WI38 (cell line): ENCODE measurements around the gene HS3ST5.

Source experiments
- H3K4me3 ChIP-seq: 2 replicates; pipeline ENCODE4 v1.5.1; 2011; ENCODE audit warnings: low read depth, mild to moderate bottlenecking, control low read depth, low read length
- TF ChIP-seq, protein P1 (sequence below): IDR thresholded peaks from 2 replicates; pipeline ENCODE4 v1.5.1; 2012; ENCODE audit warnings: low read depth, mild to moderate bottlenecking, control low read depth, low read length

Gene HS3ST5

DNA sequence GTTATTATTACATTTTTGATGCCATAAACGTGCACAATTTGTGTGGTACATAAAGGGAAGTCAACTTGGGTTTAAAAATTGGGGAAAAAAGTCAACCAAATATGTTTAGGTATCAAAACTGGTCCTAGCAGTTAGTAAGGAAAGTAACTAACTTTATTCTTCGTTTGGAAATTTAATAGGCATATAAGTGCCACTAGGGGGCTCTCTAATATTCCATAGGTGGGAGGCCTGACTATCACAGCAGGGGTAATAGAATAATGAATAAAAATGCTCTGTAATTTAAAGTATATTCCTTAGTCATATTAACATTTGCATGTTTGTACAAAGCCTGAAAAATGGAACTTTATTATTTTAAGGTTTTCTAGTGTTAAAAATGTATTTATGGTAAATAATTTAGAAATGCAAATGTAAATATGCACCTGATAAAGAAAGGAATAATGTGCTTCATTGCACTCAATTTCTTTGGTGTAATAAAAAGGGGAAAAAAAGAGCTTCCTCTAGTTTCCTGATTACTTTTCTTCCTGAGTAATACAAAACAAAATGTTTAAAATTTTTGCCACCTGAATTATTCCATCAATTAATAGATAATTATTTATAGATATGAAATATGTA is 246.2 kb downstream of the HS3ST5 start:
- H3K4me3 ChIP-seq, result no peak overlapping the region
- TF ChIP-seq, protein P1, sequence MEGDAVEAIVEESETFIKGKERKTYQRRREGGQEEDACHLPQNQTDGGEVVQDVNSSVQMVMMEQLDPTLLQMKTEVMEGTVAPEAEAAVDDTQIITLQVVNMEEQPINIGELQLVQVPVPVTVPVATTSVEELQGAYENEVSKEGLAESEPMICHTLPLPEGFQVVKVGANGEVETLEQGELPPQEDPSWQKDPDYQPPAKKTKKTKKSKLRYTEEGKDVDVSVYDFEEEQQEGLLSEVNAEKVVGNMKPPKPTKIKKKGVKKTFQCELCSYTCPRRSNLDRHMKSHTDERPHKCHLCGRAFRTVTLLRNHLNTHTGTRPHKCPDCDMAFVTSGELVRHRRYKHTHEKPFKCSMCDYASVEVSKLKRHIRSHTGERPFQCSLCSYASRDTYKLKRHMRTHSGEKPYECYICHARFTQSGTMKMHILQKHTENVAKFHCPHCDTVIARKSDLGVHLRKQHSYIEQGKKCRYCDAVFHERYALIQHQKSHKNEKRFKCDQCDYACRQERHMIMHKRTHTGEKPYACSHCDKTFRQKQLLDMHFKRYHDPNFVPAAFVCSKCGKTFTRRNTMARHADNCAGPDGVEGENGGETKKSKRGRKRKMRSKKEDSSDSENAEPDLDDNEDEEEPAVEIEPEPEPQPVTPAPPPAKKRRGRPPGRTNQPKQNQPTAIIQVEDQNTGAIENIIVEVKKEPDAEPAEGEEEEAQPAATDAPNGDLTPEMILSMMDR, result peak; percentile 37; the same call in 1 of the 2 replicates

DNA sequence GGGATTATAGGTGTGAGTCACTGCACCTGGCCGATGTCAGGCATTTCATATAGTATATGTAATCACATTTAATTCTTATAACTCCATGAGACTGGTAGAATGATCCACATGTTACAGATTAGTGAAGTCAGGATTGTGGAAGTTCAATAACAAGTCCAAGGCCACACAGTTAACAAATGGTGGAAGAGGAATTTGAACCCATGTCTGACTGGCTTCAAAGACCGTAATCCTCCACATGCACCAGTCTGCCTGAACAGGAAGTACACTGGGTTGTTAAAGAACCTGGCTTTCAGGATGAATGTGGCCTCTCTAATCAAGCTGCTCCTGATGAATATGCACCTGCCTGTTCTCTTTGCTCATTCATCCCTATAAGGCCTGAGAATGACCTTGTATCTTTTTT is 249.9 kb downstream of the HS3ST5 start:
- H3K4me3 ChIP-seq, result no peak overlapping the region
- TF ChIP-seq, protein P1, result no peak

DNA sequence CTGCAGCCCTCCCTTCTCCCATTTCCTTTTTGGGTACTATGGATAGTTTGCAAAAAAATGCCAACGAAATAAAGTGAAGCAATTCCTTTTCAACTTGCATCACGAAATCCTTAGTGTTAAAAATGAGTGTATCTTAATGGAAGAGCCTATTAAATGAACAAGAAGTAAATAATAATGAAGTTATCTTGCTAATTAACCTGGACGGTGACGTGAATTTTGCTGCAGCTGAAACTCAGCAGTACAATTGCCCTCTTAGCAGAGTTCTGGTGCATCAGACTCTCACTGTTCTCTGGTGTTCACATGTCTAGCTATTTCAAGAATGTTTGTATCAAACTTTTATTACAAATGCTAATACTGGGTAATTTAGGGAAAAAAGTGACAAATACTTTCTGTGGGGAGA is 252.2 kb downstream of the HS3ST5 start:
- TF ChIP-seq, protein P1, result no peak
- no peak overlapping the region for H3K4me3 ChIP-seq

DNA sequence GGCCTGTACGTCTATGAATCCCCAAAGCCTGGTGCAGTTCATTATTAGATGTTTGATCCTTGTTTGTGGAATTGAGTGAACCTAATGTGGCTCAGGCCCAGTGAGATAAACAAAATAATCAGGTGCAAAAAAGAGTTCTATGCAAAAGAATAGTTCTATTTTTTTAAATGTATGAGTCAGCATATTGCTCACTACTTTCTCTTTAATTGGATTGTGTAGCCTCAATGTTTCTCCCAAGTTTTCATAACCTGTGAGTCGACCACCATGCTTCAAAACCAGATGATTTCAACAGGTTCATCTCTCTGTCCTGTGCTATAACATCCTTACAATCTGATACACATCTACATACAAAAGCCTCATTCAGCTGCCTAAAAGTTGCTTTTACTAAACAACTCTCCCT is 255.3 kb downstream of the HS3ST5 start:
- TF ChIP-seq, protein P1, result no peak
- H3K4me3 ChIP-seq, result no peak overlapping the region

DNA sequence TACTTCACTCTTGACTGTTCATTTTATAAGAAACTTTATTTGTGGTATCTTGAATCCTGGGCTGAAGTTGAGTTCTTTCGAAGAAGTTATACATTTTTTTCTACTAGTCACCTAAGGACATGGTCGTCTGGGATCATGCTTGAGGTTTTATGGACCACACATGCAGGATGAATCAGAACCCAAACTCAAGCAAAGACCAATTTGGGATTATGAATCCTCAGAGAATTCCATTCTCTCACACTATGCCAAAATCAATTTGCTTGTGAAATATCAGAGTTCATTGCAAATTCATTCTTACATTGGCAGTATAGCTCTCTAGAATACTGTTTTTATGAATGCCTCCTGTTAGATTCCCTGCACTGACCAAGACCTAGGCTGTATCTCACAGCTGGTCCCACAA is 257.6 kb downstream of the HS3ST5 start:
- TF ChIP-seq, protein P1, result no peak
- H3K4me3 ChIP-seq, result no peak overlapping the region

DNA sequence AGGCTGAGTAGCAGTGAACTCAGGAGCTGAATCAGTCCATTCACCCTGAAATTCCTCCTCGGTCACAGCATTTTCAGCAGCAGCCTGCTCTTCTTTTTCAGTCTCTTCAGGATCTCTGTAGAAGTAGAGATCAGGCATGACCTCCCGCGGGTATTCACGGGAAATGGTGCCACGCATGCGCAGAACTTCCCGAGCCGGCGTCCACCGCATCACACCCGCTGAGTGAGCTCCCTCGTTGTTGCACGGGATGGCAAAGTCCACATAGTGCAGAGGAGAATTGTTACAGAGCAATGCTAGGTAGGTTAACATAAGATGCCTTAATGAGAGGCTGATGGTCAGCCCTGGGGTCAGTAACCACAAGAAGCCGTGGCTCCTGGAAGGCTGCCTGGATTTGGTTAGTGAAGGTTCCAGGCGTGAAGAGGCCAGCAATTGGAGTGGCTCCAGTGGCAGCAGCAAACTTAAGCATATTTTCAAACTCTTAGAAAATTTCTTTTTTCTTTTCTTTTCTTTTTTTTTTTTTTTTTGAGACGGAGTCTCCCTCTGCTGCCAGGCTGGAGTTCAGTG is 258.4 kb downstream of the HS3ST5 start:
- TF ChIP-seq, protein P1, result no peak

DNA sequence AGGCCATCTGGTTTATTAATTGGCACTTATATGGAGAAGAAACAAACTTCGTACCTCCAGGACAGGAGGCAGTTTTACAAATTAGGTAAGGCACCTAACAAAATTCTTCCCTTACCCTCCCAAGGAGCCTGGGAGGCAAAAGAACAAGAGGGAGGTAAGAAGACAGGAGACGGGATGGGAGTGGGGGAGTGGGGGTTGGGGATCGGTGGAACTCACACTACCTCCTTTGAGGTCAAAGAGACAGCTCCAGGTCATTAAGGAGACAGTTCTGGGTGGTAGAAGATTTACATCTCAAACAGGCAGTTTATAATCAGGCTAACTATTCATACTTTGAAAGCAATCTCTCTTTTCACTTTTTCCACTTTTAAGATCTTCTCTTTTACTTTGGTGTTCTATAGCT is 259.6 kb downstream of the HS3ST5 start:
- no peak overlapping the region for H3K4me3 ChIP-seq
- TF ChIP-seq, protein P1, result no peak

More for the DNA sequence above, 258.4 kb downstream of the HS3ST5 start:
- no peak overlapping the region for H3K4me3 ChIP-seq
